Measurements from ENCODE around the gene AGAP2.

The AGAP2 gene

DNA sequence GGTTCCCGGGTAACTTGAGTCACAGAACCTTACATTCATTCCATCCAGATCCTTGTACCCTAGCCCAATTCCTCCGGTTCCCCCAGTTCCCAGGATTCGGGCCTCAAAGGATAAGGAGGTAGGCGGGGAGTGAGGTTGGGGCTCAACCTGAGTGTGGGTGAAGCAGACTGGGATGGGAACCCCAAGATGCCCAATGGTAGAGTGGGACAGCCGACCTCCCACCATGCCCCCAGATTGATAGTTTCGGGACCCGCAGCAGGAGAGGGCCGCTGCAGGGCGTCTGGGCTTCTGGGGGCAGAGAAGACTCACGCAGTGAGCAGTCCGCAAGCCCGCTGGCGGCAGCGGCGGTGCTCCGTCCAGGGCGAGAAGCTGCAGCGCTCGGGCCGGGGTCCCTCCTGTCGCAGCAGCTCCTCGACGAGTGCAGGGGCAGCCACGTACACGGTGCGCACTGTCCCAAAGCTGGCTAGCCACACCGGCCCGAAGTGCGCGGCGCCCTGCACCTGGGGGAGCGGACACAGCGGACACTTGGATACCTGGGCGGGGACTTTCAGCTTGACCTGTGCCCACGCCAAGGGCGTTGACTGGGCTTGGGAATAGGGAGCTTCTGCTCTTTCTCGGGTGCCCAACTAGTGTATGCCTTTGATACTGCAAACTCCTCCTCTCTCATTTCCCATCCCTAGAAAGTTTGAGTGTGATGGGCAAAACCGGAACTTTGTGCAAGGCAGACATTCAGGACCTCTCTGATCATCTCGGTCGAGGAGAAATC lies 27.3 kb upstream of the AGAP2 start:
- Histone ChIP-seq H3K4me2 (ENCODE audit: low read length) (peak overlapping the region; percentile 68), H3K9ac (no peak overlapping the region), H3K36me3 (ENCODE audit: control insufficient read depth, insufficient read depth, low read length) (no peaks in the 10 kb centered on the region), H3K27me3 (ENCODE audit: control insufficient read depth, insufficient read depth, low read length) (no peaks in the 10 kb centered on the region), H3K9me3 (ENCODE audit: control insufficient read depth, low read length) (no peaks in the 10 kb centered on the region), H3K79me2 (no peaks in the 10 kb centered on the region), H3K4me1 (peaks cover 15% of the 10 kb centered on the region), H3K4me3 (ENCODE audit: low read depth, low read length) (peak overlapping the region; percentile 42), H3K27ac (no peak overlapping the region), H2AFZ (peak overlapping the region; percentile 91)
- TF ChIP-seq, protein P1, sequence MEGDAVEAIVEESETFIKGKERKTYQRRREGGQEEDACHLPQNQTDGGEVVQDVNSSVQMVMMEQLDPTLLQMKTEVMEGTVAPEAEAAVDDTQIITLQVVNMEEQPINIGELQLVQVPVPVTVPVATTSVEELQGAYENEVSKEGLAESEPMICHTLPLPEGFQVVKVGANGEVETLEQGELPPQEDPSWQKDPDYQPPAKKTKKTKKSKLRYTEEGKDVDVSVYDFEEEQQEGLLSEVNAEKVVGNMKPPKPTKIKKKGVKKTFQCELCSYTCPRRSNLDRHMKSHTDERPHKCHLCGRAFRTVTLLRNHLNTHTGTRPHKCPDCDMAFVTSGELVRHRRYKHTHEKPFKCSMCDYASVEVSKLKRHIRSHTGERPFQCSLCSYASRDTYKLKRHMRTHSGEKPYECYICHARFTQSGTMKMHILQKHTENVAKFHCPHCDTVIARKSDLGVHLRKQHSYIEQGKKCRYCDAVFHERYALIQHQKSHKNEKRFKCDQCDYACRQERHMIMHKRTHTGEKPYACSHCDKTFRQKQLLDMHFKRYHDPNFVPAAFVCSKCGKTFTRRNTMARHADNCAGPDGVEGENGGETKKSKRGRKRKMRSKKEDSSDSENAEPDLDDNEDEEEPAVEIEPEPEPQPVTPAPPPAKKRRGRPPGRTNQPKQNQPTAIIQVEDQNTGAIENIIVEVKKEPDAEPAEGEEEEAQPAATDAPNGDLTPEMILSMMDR (IDR thresholded peaks at IDR 0.05), result no peak

DNA sequence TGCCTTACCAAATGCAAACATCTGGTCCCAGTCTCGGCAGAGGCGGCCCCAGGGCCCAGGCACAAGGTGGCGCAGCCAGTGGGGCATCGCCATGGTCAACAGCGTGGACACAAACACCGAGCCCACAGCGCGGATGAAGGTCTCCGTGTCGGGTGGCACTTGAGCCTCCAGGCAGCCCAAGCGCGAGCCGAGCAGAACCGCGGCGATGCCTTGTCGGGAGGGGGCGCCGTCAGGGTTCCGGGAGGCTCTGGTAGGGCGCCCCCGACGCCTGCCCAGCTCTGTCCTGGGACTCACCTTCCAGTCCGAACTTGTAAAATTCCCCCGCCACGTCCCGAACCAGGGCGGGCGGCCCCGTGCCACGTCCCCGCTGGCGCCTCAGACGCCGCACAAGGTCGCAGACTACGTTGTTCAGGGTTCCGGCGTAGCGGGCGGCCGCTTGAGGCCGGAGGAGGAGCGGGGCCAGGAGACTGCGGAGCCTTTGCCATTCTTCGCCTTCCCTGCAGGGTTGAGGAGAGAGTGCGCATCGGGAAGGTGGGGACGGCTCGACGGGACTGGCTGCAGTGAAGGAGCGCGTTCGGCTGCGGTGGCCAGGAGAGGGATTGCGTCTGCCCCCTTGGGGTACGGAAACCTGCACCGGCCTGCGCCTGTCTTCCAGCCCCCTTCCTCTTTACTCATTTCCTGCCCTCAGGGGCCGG lies 26.6 kb upstream of the AGAP2 start:
- no peaks in the 10 kb centered on the region for H3K79me2 ChIP-seq
- no peaks in the 10 kb centered on the region for H3K36me3 ChIP-seq (ENCODE audit: control insufficient read depth, insufficient read depth, low read length)
- TF ChIP-seq, protein P1 (IDR thresholded peaks at IDR 0.05), result peak; percentile 24
- H3K9ac ChIP-seq, result no peak overlapping the region
- no peak overlapping the region for H3K27ac ChIP-seq
- H3K4me1 ChIP-seq, result peaks cover 9% of the 10 kb centered on the region
- H2AFZ ChIP-seq, result peak overlapping the region; percentile 91
- peak overlapping the region; percentile 42 for H3K4me3 ChIP-seq (ENCODE audit: low read depth, low read length)
- H3K4me2 ChIP-seq (ENCODE audit: low read length), result peak overlapping the region; percentile 68
- no peaks in the 10 kb centered on the region for H3K27me3 ChIP-seq (ENCODE audit: control insufficient read depth, insufficient read depth, low read length)
- H3K9me3 ChIP-seq (ENCODE audit: control insufficient read depth, low read length), result no peaks in the 10 kb centered on the region

DNA sequence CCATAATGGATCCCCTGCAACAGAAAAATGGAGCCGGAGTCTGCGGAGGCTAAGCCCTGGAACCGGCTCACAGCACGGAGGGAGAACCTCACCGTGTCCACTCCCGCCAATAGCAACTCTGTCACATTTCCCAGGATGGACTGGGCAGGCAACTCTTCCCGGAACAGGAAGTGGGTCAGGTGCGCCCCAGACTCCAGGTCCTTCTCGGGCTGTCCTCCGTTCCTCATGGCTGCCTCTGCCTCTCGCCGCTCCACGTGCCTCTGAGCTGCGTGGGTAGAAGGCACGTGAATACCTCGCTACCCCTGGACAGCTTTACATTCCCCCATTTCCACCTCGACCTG lies 26.1 kb upstream of the AGAP2 start:
- Histone ChIP-seq H3K27me3 (ENCODE audit: control insufficient read depth, insufficient read depth, low read length) (no peaks in the 10 kb centered on the region), H3K9ac (no peak overlapping the region), H3K4me1 (peaks cover 9% of the 10 kb centered on the region), H3K79me2 (no peaks in the 10 kb centered on the region), H3K4me2 (ENCODE audit: low read length) (peak overlapping the region; percentile 68), H3K4me3 (ENCODE audit: low read depth, low read length) (peak overlapping the region; percentile 42), H3K9me3 (ENCODE audit: control insufficient read depth, low read length) (no peaks in the 10 kb centered on the region), H3K36me3 (ENCODE audit: control insufficient read depth, insufficient read depth, low read length) (no peaks in the 10 kb centered on the region), H2AFZ (peak overlapping the region; percentile 91), H3K27ac (no peak overlapping the region)
- TF ChIP-seq, protein P1 (IDR thresholded peaks at IDR 0.05), result no peak

DNA sequence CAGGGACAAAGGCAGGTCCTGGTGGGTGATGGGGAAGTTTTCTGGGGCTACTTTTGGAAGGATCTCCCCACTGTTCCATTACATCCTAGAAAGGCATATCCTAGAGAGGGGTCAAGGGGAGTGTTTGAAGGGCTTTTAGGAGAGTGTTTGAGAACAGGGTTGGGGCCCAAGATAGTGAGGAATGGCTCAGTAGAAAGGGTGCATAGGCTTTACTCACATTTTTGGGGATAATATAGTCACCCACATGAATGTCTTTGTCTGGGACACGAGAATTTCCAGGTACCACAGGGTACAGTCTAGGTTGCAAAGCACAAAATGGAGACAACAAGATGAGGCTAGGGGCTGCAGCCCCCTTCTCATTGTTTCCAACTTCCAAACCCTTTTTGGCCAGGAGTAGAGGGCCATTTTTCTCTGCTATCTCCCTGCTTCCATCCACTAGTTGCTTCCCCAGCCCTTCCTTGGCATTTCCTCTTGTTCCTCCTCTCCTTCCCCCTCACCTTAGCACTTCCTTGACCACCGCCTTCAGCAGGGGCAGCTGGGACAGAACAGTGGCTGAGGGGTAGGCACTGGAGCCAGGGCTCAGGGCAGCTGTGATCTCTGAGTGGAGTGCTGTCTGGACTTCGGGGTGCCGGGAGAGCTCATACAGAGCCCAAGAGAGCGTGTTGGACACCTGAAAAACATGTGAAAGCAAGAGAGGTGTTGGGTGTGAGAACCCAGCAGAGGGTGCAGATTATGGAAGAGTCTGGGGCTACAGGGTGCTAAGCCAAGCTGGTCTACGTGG lies 25.5 kb upstream of the AGAP2 start:
- Histone ChIP-seq H3K79me2 (no peaks in the 10 kb centered on the region), H3K27ac (no peak overlapping the region), H2AFZ (no peak overlapping the region), H3K4me3 (ENCODE audit: low read depth, low read length) (no peak overlapping the region), H3K9ac (no peak overlapping the region), H3K27me3 (ENCODE audit: control insufficient read depth, insufficient read depth, low read length) (no peaks in the 10 kb centered on the region), H3K4me1 (peaks cover 9% of the 10 kb centered on the region), H3K4me2 (ENCODE audit: low read length) (no peak overlapping the region), H3K36me3 (ENCODE audit: control insufficient read depth, insufficient read depth, low read length) (no peaks in the 10 kb centered on the region), H3K9me3 (ENCODE audit: control insufficient read depth, low read length) (no peaks in the 10 kb centered on the region)
- TF ChIP-seq, protein P1 (IDR thresholded peaks at IDR 0.05), result no peak
